A549 (cell line): ENCODE results near the gene STING1. TPM values are rescaled to one million over a fixed set of nuclear protein-coding genes. Genes with fewer than 3 reads are reported as not detected.
A peak's percentile ranks its signal among the peaks of the same experiment; 100 is the strongest.

ENCODE experiments used
- ATAC-seq, 2 experiments: fragments of 200-7000 bp in 1 of 2; fragments of >200 bp in 1 of 2; cut with Nextera tagmentation in 1 of 2; cut with Tn5 transposase in 1 of 2; 3 replicates each; pipeline versions ENCODE4 v1.8.0 to v1.9.1; 2018 to 2020; ENCODE audit warnings: mild to moderate bottlenecking in 1 of 2, moderate library complexity in 1 of 2
- CTCF ChIA-PET: fragments of 300-600 bp; sonication (Branson Sonifier 250); formaldehyde crosslinking; extraction: SDS; loops from one replicate; lab custom pipeline; 2021; ENCODE audit warnings: antibody characterized with exemption, inconsistent platforms; lab: Yijun Ruan, JAX
- POLR2A ChIA-PET: fragments of 350-600 bp; formaldehyde crosslinking; extraction: SDS; loops from one replicate; lab custom pipeline; 2021; ENCODE audit warnings: antibody characterized with exemption, inconsistent platforms; lab: Yijun Ruan, JAX
- DNase-seq, 2 experiments: peaks; one replicate each; pipeline versions ENCODE4 v3.0.0 to v3.0.0-alpha.2; 2011 to 2016; ENCODE audit warnings: low read depth in 1 of 2, low spot score in 1 of 2
- FAIRE-seq: peaks from 2 replicates; lab custom pipeline; 2011; peaks lifted over from hg19 to GRCh38; lab: Jason Lieb, UNC
- H3K27ac ChIP-seq, 2 experiments: fragments of >200 bp; sonication (Bioruptor Twin); formaldehyde crosslinking; 3 replicates each; pipeline ENCODE4 v1.5.1; 2016 to 2017
- H3K4me1 ChIP-seq: fragments of >200 bp; sonication (Bioruptor Twin); formaldehyde crosslinking; 3 replicates; pipeline ENCODE4 v1.6.1; 2016
- H3K4me2 ChIP-seq: fragments of >200 bp; sonication (Bioruptor Twin); formaldehyde crosslinking; 3 replicates; pipeline ENCODE4 v1.6.1; 2016
- H3K4me3 ChIP-seq: fragments of >200 bp; sonication (Bioruptor Twin); formaldehyde crosslinking; 3 replicates; pipeline ENCODE4 v1.5.1; 2016
- H3K9me3 ChIP-seq: fragments of >200 bp; sonication (Bioruptor Twin); formaldehyde crosslinking; 3 replicates; pipeline ENCODE4 v1.6.1; 2016
- BHLHE40 ChIP-seq: IDR thresholded peaks from 2 replicates; pipeline ENCODE4 v1.6.1; 2012; ENCODE audit warnings: low read depth, low read length, inconsistent platforms
- CBX2 ChIP-seq: fragments of 200-600 bp; sonication (generic); IDR thresholded peaks from 2 replicates; pipeline ENCODE4 v1.6.1; 2016; ENCODE audit warnings: low read depth, mild to moderate bottlenecking, borderline replicate concordance
- CEBPB ChIP-seq, 2 experiments: fragments of >200 bp in 1 of 2; sonication (Bioruptor Twin) in 1 of 2; formaldehyde crosslinking in 1 of 2; IDR thresholded peaks; 2 replicates each; pipeline ENCODE4 v1.6.1; 2012 to 2016
- CTCF ChIP-seq: fragments of >200 bp; sonication (Bioruptor Twin); formaldehyde crosslinking; IDR thresholded peaks from 3 replicates; pipeline ENCODE4 v1.5.1; 2016
- FOSB ChIP-seq: fragments of 250-450 bp; sonication (Bioruptor Pico); IDR thresholded peaks from 2 replicates; pipeline ENCODE4 v1.5.0; 2020; ENCODE audit warnings: mild to moderate bottlenecking, moderate library complexity
- FOSL2 ChIP-seq, 2 experiments: fragments of 450-650 bp in 1 of 2; fragments of >200 bp in 1 of 2; sonication (Bioruptor Twin) in 1 of 2; formaldehyde crosslinking; IDR thresholded peaks; 2 replicates each; pipeline versions ENCODE4 v1.5.0 to v1.6.1; 2016 to 2020; ENCODE audit warnings: mild to moderate bottlenecking in 1 of 2, moderate library complexity in 1 of 2
- GATA3 ChIP-seq: IDR thresholded peaks from 2 replicates; pipeline ENCODE4 v1.6.1; 2012; ENCODE audit warnings: borderline replicate concordance
- HDAC2 ChIP-seq: fragments of 200-600 bp; sonication (generic); IDR thresholded peaks from 2 replicates; pipeline ENCODE4 v1.6.1; 2016
- HES2 ChIP-seq: fragments of >200 bp; sonication (Bioruptor Twin); formaldehyde crosslinking; IDR thresholded peaks from 2 replicates; pipeline ENCODE4 v1.6.1; 2016
- HMGXB4 ChIP-seq: fragments of 250-450 bp; sonication (Bioruptor Pico); IDR thresholded peaks from 2 replicates; pipeline ENCODE4 v1.5.0; 2021; ENCODE audit warnings: mild to moderate bottlenecking, moderate library complexity, borderline replicate concordance
- HOXA7 ChIP-seq: fragments of 250-450 bp; sonication (Bioruptor Pico); IDR thresholded peaks from 2 replicates; pipeline ENCODE4 v1.5.0; 2020; ENCODE audit warnings: mild to moderate bottlenecking, moderate library complexity
- JUNB ChIP-seq: fragments of >200 bp; sonication (Bioruptor Twin); formaldehyde crosslinking; IDR thresholded peaks from 2 replicates; pipeline ENCODE4 v1.6.1; 2016
- KDM1A ChIP-seq: fragments of 200-600 bp; sonication (generic); IDR thresholded peaks from 2 replicates; pipeline ENCODE4 v1.6.1; 2016; ENCODE audit warnings: low read depth, mild to moderate bottlenecking
- MAFK ChIP-seq: fragments of 450-650 bp; IDR thresholded peaks from 2 replicates; pipeline ENCODE4 v1.6.1; 2014; ENCODE audit not compliant: partially characterized antibody
- NPAS2 ChIP-seq: fragments of 250-450 bp; sonication (Bioruptor Pico); IDR thresholded peaks from 2 replicates; pipeline ENCODE4 v1.8.0; 2022; ENCODE audit warnings: mild to moderate bottlenecking, moderate library complexity, borderline replicate concordance
- POLR2AphosphoS2 ChIP-seq: conservative IDR thresholded peaks from 2 replicates; pipeline ENCODE4 v1.6.1; 2012; ENCODE audit warnings: low read length, improper control_type of control experiment, inconsistent platforms
- RARB ChIP-seq: fragments of 250-450 bp; sonication (Bioruptor Pico); IDR thresholded peaks from 2 replicates; pipeline ENCODE4 v1.8.0; 2021; ENCODE audit warnings: mild to moderate bottlenecking, moderate library complexity
- USF2 ChIP-seq: fragments of 450-650 bp; IDR thresholded peaks from 2 replicates; pipeline ENCODE4 v1.6.1; 2014; ENCODE audit warnings: antibody characterized with exemption
- ZFP36 ChIP-seq: fragments of 450-650 bp; IDR thresholded peaks from 2 replicates; pipeline ENCODE4 v1.6.1; 2014; ENCODE audit warnings: borderline replicate concordance; ENCODE audit not compliant: partially characterized antibody
- ZNF302 ChIP-seq: fragments of 250-450 bp; sonication (Bioruptor Pico); IDR thresholded peaks from 2 replicates; pipeline ENCODE4 v1.9.0; 2021; ENCODE audit warnings: inconsistent platforms, mild to moderate bottlenecking, moderate library complexity
- WGBS: methylation state at CpG from one replicate; pipeline ENCODE4 v1.1.6; 2017; ENCODE audit errors: missing lambda C conversion rate; 5-methylcytosine and 5-hydroxymethylcytosine counted together
- polyA plus RNA-seq, 4 experiments: library from polyadenylated mRNA; depleted of rRNA in 3 of 4; stranded (reverse); fragments of >200 nt; fragmentation: RNase III in 1 of 4; extraction: RNeasy Plus Mini Kit Qiagen cat#74134 plus additional on column Dnase treatment in 1 of 4; gene quantifications; 2 replicates in 3 of 4; 3 replicates in 1 of 4; pipeline ENCODE4 v1.2.3, GENCODE V29; 2011 to 2017
- TF ChIP-seq, protein P1 (sequence below): fragments of 200-600 bp; sonication (generic); IDR thresholded peaks from 2 replicates; pipeline ENCODE4 v1.6.1; 2016; ENCODE audit warnings: antibody characterized with exemption, mild to moderate bottlenecking, moderate library complexity
- TF ChIP-seq, protein P2 (sequence below): fragments of 250-450 bp; sonication (Bioruptor Pico); IDR thresholded peaks from 2 replicates; pipeline ENCODE4 v1.5.0; 2020; ENCODE audit warnings: low read depth, mild to moderate bottlenecking, moderate library complexity

The STING1 gene
- polyA plus RNA-seq, 2 of the 4 experiments (the other 2 are of a cell fraction) = 0.72 to 0.92 TPM

- ATAC-seq = peak in 1 of 2 experiments; percentile 62; a peak in 3 of 6 replicates
- no peak for FAIRE-seq
- ChIA-PET POLR2A (no interaction called here), CTCF (interaction anchor here (0.8 to 5.7 kb wide), 3 partner anchors 11 to 71 kb away, joined by 3 to 19 read pairs (median 4); partner anchors contain the start of gene STING1)
- TF ChIP-seq JUNB (no peak), FOSB (CRISPR knock-in tag) (no peak), HMGXB4 (CRISPR knock-in tag) (no peak), GATA3 (no peak), CBX2 (no peak), POLR2AphosphoS2 (no peak), FOSL2 (IDR thresholded peaks at IDR 0.05) (no peak), FOSL2 (CRISPR knock-in tag; IDR thresholded peaks at IDR 0.05) (no peak), HES2 (no peak), MAFK (no peak)
- Histone ChIP-seq H3K4me1 (peaks cover 16% of the 10 kb centered on the region), H3K9me3 (no peaks in the 10 kb centered on the region), H3K4me3 (no peak overlapping the region), H3K27ac (no peak overlapping the region), H3K4me2 (peak overlapping the region; percentile 33; the same call in 2 of the 3 replicates)
- WGBS = 50% methylated on average over 6 of the region's 6 CpGs
- peak in 1 of 2 experiments; percentile 29 for DNase-seq
Measured at GRCh38 chr5:139492700-139493192, 10.2 kb upstream of the STING1 start.

- FAIRE-seq = no peak
- ATAC-seq = no peak; a peak in 1 of 6 replicates
- CTCF ChIA-PET = interaction anchor here (0.6 to 1.4 kb wide), 5 partner anchors 9 to 277 kb away, joined by 3 to 4 read pairs (median 4); no protein-coding TSS in a partner anchor
- 81% methylated on average over 3 of the region's 3 CpGs for WGBS
- no peak for DNase-seq
- Histone ChIP-seq H3K9me3 (no peaks in the 10 kb centered on the region), H3K4me1 (peaks cover 7% of the 10 kb centered on the region), H3K27ac (no peak overlapping the region), H3K4me3 (no peak overlapping the region), H3K4me2 (no peak overlapping the region)
- POLR2A ChIA-PET = no interaction called here
- TF ChIP-seq HES2 (no peak), CEBPB (IDR thresholded peaks at IDR 0.05) (no peak), CBX2 (no peak), HOXA7 (CRISPR knock-in tag) (no peak), BHLHE40 (no peak), USF2 (no peak), NPAS2 (no peak), GATA3 (no peak), MAFK (no peak)
Measured at GRCh38 chr5:139488260-139488659, 5.7 kb upstream of the STING1 start.

DNA sequence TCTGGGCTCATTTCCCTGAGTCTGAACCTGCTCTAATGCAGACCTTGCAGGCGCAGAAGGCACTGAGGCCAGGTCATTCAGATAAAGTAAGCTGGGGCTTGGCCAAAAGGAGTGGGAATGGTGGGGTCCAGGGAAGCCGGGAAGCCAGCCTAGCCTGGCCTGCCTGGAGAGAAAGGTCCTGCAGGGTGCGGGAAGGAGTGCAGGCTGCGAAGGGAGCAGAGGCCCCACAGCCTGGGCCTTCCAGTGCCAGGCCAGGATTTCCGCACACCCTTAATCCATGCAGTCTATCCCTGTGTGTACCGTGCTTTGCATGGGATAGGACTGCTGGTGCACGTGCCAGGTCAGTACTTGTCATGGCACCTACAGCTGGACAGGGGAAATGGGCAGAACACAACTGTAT lies 3.6 kb upstream of the STING1 start:
- ChIA-PET CTCF (interaction anchor here (1.0 to 1.4 kb wide), 2 partner anchors 31 to 63 kb away, joined by 3 to 4 read pairs; no protein-coding TSS in a partner anchor), POLR2A (no interaction called here)
- FAIRE-seq (no peak), DNase-seq (no peak), ATAC-seq (peak in 1 of 2 experiments; percentile 42; a peak in 3 of 6 replicates)
- Histone ChIP-seq H3K4me1 (peaks cover 7% of the 10 kb centered on the region; the same call in 1 of the 3 replicates), H3K4me2 (no peak overlapping the region), H3K27ac (no peak overlapping the region), H3K9me3 (no peaks in the 10 kb centered on the region), H3K4me3 (no peak overlapping the region)
- 83% methylated on average over 7 of the region's 7 CpGs for WGBS
- TF ChIP-seq, protein P1, sequence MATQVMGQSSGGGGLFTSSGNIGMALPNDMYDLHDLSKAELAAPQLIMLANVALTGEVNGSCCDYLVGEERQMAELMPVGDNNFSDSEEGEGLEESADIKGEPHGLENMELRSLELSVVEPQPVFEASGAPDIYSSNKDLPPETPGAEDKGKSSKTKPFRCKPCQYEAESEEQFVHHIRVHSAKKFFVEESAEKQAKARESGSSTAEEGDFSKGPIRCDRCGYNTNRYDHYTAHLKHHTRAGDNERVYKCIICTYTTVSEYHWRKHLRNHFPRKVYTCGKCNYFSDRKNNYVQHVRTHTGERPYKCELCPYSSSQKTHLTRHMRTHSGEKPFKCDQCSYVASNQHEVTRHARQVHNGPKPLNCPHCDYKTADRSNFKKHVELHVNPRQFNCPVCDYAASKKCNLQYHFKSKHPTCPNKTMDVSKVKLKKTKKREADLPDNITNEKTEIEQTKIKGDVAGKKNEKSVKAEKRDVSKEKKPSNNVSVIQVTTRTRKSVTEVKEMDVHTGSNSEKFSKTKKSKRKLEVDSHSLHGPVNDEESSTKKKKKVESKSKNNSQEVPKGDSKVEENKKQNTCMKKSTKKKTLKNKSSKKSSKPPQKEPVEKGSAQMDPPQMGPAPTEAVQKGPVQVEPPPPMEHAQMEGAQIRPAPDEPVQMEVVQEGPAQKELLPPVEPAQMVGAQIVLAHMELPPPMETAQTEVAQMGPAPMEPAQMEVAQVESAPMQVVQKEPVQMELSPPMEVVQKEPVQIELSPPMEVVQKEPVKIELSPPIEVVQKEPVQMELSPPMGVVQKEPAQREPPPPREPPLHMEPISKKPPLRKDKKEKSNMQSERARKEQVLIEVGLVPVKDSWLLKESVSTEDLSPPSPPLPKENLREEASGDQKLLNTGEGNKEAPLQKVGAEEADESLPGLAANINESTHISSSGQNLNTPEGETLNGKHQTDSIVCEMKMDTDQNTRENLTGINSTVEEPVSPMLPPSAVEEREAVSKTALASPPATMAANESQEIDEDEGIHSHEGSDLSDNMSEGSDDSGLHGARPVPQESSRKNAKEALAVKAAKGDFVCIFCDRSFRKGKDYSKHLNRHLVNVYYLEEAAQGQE = no peak
- no peak for TF ChIP-seq BHLHE40
- no peak for TF ChIP-seq CTCF
- no peak for TF ChIP-seq JUNB
- no peak for TF ChIP-seq CEBPB (IDR thresholded peaks at IDR 0.05)
- no peak for TF ChIP-seq FOSB (CRISPR knock-in tag)
- no peak for TF ChIP-seq HDAC2
- TF ChIP-seq ZNF302 (CRISPR knock-in tag) = no peak
- TF ChIP-seq, protein P2, sequence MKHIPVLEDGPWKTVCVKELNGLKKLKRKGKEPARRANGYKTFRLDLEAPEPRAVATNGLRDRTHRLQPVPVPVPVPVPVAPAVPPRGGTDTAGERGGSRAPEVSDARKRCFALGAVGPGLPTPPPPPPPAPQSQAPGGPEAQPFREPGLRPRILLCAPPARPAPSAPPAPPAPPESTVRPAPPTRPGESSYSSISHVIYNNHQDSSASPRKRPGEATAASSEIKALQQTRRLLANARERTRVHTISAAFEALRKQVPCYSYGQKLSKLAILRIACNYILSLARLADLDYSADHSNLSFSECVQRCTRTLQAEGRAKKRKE (CRISPR knock-in tag) = no peak
- TF ChIP-seq RARB (CRISPR knock-in tag) = no peak
- TF ChIP-seq KDM1A = no peak
- no peak for TF ChIP-seq ZFP36
